ENCODE data around the gene SMPD1. TPM values are rescaled to one million over a fixed set of nuclear protein-coding genes. Genes with fewer than 3 reads are reported as not detected.

Gene SMPD1
- total and polyA plus RNA-seq, 2 experiments from 2014 or later: 0.76 to 0.97 TPM

DNA sequence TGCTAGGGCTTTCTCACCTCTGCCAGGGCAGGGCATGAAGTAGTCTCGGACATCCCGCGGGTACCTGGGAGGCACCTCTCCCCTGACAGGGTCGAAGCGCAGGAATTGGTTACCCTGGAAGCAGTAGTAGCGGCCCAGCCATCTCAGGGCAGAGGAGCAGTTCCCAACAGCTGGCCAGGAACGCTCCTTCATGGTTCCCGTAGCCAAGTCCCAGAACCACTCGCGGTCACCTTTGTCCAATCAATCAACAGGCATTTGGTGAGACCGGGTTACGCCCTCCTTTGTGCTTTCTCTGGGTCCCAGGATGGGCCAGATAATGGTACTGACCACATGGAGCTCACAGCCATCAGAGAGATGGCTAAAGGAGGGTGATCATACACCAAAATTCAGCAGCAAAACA lies 47.1 kb downstream of the SMPD1 start:
- no peak for DNase-seq (ENCODE audit: low spot score)
- TF ChIP-seq POLR2AphosphoS5 (IDR thresholded peaks at IDR 0.05; ENCODE audit: low read depth) (no peak), ZNF114 (CRISPR knock-in tag; IDR thresholded peaks at IDR 0.05) (no peak), NANOG (IDR thresholded peaks at IDR 0.05; ENCODE audit: borderline replicate concordance) (no peak), EZH2phosphoT487 (IDR thresholded peaks at IDR 0.05; ENCODE audit: unreplicated experiment) (no peak)
- no peak for ATAC-seq

DNA sequence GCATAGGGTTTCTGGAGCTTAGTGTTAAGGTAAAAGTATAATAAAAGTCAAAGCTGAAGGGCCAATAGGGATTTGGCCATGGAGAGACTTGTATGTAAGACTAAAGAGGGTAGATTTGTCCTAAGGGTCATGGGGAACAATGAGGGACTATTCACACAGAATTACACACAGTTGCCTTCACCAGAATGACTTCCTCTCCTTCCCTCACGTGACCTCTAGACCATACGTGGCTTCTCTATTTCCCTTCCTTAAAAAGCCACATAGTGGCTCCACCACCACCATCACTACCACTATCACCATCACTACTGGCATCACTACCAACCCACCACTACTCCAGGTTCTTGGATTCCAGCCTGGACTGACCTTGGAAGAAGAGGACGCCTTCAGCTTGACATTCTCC lies 47.7 kb downstream of the SMPD1 start:
- Histone ChIP-seq H3K27ac (ENCODE audit: low read depth) (no peak overlapping the region), H2AFZ (no peak overlapping the region), H3K79me2 (replicated peaks; ENCODE audit: insufficient read depth) (no peaks in the 10 kb centered on the region), H3F3A (replicated peaks; ENCODE audit: low read depth) (no peaks in the 10 kb centered on the region), H3K4me1 (ENCODE audit: insufficient read depth) (no peaks in the 10 kb centered on the region), H3K36me3 (ENCODE audit: insufficient read depth) (no peaks in the 10 kb centered on the region), H3K4me2 (no peak overlapping the region), H3K27me3 (ENCODE audit: insufficient read depth) (no peaks in the 10 kb centered on the region), H4K20me1 (replicated peaks; ENCODE audit: insufficient read depth) (no peaks in the 10 kb centered on the region), H3K4me3 (no peak overlapping the region), H3K9me2 (ENCODE audit: insufficient read depth) (no peaks in the 10 kb centered on the region)
- Mint-ChIP-seq H3K36me3 (ENCODE audit: low read depth) (no peaks in the 10 kb centered on the region), H3K4me3 (no peak overlapping the region), H3K9me3 (no peaks in the 10 kb centered on the region), H3K27ac (no peak overlapping the region), H3K4me1 (no peaks in the 10 kb centered on the region), H3K27me3 (ENCODE audit: insufficient read depth, low read depth, poor library complexity) (peaks cover 5% of the 10 kb centered on the region)
- DNase-seq (ENCODE audit: low spot score) (no peak), ATAC-seq (no peak)
- TF ChIP-seq ZNF114 (CRISPR knock-in tag; IDR thresholded peaks at IDR 0.05): no peak
- no peak for TF ChIP-seq NANOG (IDR thresholded peaks at IDR 0.05; ENCODE audit: borderline replicate concordance)
- TF ChIP-seq JUNB (IDR thresholded peaks at IDR 0.05; ENCODE audit: unreplicated experiment): no peak
- TF ChIP-seq, protein P1, sequence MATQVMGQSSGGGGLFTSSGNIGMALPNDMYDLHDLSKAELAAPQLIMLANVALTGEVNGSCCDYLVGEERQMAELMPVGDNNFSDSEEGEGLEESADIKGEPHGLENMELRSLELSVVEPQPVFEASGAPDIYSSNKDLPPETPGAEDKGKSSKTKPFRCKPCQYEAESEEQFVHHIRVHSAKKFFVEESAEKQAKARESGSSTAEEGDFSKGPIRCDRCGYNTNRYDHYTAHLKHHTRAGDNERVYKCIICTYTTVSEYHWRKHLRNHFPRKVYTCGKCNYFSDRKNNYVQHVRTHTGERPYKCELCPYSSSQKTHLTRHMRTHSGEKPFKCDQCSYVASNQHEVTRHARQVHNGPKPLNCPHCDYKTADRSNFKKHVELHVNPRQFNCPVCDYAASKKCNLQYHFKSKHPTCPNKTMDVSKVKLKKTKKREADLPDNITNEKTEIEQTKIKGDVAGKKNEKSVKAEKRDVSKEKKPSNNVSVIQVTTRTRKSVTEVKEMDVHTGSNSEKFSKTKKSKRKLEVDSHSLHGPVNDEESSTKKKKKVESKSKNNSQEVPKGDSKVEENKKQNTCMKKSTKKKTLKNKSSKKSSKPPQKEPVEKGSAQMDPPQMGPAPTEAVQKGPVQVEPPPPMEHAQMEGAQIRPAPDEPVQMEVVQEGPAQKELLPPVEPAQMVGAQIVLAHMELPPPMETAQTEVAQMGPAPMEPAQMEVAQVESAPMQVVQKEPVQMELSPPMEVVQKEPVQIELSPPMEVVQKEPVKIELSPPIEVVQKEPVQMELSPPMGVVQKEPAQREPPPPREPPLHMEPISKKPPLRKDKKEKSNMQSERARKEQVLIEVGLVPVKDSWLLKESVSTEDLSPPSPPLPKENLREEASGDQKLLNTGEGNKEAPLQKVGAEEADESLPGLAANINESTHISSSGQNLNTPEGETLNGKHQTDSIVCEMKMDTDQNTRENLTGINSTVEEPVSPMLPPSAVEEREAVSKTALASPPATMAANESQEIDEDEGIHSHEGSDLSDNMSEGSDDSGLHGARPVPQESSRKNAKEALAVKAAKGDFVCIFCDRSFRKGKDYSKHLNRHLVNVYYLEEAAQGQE (IDR thresholded peaks at IDR 0.05; ENCODE audit: unreplicated experiment): no peak
- TF ChIP-seq, protein P2, sequence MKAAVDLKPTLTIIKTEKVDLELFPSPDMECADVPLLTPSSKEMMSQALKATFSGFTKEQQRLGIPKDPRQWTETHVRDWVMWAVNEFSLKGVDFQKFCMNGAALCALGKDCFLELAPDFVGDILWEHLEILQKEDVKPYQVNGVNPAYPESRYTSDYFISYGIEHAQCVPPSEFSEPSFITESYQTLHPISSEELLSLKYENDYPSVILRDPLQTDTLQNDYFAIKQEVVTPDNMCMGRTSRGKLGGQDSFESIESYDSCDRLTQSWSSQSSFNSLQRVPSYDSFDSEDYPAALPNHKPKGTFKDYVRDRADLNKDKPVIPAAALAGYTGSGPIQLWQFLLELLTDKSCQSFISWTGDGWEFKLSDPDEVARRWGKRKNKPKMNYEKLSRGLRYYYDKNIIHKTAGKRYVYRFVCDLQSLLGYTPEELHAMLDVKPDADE (IDR thresholded peaks at IDR 0.05): no peak
- no peak for TF ChIP-seq POLR2AphosphoS5 (IDR thresholded peaks at IDR 0.05; ENCODE audit: low read depth)
- no peak for TF ChIP-seq STAT1 (IDR thresholded peaks at IDR 0.05; ENCODE audit: unreplicated experiment)
- no peak for TF ChIP-seq CREB1 (CRISPR knock-in tag; IDR thresholded peaks at IDR 0.05; ENCODE audit: low read depth)
- no peak for TF ChIP-seq EZH2phosphoT487 (IDR thresholded peaks at IDR 0.05; ENCODE audit: unreplicated experiment)
- no peak for TF ChIP-seq ZNF331 (CRISPR knock-in tag; IDR thresholded peaks at IDR 0.05; ENCODE audit: low read depth)
- TF ChIP-seq EZH2 (IDR thresholded peaks at IDR 0.05; ENCODE audit: low read depth, unreplicated experiment): no peak
- TF ChIP-seq, protein P3, sequence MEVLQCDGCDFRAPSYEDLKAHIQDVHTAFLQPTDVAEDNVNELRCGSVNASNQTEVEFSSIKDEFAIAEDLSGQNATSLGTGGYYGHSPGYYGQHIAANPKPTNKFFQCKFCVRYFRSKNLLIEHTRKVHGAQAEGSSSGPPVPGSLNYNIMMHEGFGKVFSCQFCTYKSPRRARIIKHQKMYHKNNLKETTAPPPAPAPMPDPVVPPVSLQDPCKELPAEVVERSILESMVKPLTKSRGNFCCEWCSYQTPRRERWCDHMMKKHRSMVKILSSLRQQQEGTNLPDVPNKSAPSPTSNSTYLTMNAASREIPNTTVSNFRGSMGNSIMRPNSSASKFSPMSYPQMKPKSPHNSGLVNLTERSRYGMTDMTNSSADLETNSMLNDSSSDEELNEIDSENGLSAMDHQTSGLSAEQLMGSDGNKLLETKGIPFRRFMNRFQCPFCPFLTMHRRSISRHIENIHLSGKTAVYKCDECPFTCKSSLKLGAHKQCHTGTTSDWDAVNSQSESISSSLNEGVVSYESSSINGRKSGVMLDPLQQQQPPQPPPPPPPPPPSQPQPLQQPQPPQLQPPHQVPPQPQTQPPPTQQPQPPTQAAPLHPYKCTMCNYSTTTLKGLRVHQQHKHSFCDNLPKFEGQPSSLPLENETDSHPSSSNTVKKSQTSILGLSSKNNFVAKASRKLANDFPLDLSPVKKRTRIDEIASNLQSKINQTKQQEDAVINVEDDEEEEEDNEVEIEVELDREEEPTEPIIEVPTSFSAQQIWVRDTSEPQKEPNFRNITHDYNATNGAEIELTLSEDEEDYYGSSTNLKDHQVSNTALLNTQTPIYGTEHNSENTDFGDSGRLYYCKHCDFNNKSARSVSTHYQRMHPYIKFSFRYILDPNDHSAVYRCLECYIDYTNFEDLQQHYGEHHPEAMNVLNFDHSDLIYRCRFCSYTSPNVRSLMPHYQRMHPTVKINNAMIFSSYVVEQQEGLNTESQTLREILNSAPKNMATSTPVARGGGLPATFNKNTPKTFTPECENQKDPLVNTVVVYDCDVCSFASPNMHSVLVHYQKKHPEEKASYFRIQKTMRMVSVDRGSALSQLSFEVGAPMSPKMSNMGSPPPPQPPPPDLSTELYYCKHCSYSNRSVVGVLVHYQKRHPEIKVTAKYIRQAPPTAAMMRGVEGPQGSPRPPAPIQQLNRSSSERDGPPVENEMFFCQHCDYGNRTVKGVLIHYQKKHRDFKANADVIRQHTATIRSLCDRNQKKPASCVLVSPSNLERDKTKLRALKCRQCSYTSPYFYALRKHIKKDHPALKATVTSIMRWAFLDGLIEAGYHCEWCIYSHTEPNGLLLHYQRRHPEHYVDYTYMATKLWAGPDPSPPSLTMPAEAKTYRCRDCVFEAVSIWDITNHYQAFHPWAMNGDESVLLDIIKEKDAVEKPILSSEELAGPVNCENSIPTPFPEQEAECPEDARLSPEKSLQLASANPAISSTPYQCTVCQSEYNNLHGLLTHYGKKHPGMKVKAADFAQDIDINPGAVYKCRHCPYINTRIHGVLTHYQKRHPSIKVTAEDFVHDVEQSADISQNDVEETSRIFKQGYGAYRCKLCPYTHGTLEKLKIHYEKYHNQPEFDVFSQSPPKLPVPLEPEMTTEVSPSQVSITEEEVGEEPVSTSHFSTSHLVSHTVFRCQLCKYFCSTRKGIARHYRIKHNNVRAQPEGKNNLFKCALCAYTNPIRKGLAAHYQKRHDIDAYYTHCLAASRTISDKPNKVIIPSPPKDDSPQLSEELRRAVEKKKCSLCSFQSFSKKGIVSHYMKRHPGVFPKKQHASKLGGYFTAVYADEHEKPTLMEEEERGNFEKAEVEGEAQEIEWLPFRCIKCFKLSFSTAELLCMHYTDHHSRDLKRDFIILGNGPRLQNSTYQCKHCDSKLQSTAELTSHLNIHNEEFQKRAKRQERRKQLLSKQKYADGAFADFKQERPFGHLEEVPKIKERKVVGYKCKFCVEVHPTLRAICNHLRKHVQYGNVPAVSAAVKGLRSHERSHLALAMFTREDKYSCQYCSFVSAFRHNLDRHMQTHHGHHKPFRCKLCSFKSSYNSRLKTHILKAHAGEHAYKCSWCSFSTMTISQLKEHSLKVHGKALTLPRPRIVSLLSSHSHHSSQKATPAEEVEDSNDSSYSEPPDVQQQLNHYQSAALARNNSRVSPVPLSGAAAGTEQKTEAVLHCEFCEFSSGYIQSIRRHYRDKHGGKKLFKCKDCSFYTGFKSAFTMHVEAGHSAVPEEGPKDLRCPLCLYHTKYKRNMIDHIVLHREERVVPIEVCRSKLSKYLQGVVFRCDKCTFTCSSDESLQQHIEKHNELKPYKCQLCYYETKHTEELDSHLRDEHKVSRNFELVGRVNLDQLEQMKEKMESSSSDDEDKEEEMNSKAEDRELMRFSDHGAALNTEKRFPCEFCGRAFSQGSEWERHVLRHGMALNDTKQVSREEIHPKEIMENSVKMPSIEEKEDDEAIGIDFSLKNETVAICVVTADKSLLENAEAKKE (CRISPR knock-in tag; IDR thresholded peaks at IDR 0.05): no peak

More for the DNA sequence above, 47.1 kb downstream of the SMPD1 start:
- no peak overlapping the region for H3K4me2 ChIP-seq
- no peaks in the 10 kb centered on the region for H3K36me3 Mint-ChIP-seq (ENCODE audit: low read depth)
- H4K20me1 ChIP-seq (replicated peaks; ENCODE audit: insufficient read depth): no peaks in the 10 kb centered on the region
- H3K9me2 ChIP-seq (ENCODE audit: insufficient read depth): no peaks in the 10 kb centered on the region
- H3K79me2 ChIP-seq (replicated peaks; ENCODE audit: insufficient read depth): no peaks in the 10 kb centered on the region
- no peak overlapping the region for H3K27ac ChIP-seq (ENCODE audit: low read depth)
- H3K36me3 ChIP-seq (ENCODE audit: insufficient read depth): no peaks in the 10 kb centered on the region
- H3K27ac Mint-ChIP-seq: no peak overlapping the region
- H3K4me1 Mint-ChIP-seq: no peaks in the 10 kb centered on the region
- no peaks in the 10 kb centered on the region for H3K4me1 ChIP-seq (ENCODE audit: insufficient read depth)
- H3K9me3 Mint-ChIP-seq: no peaks in the 10 kb centered on the region
- no peaks in the 10 kb centered on the region for H3K27me3 ChIP-seq (ENCODE audit: insufficient read depth)
- H3K4me3 Mint-ChIP-seq: no peak overlapping the region
- H3K27me3 Mint-ChIP-seq (ENCODE audit: insufficient read depth, low read depth, poor library complexity): peaks cover 5% of the 10 kb centered on the region
- H3F3A ChIP-seq (replicated peaks; ENCODE audit: low read depth): no peaks in the 10 kb centered on the region
- H2AFZ ChIP-seq: 0 out of 2 replicates have a peak overlapping the region, but pooled peaks have one; percentile 23
- no peak overlapping the region for H3K4me3 ChIP-seq

Data from GM23338 (cell line).